SK-N-SH (cell line): ENCODE data around the gene ACSF3. TPM values are rescaled to one million over a fixed set of nuclear protein-coding genes. Genes with fewer than 3 reads are reported as not detected.

Experiments
- CTCF ChIA-PET: fragments of 300-600, 350-600 bp; formaldehyde crosslinking; extraction: SDS; loops from one replicate; lab custom pipeline; 2021; lab: Yijun Ruan, JAX
- POLR2A ChIA-PET: fragments of 350-600 bp; sonication (Branson Sonifier 250); formaldehyde crosslinking; extraction: SDS; loops from one replicate; lab custom pipeline; 2020; ENCODE audit warnings: antibody characterized with exemption, inconsistent platforms; lab: Yijun Ruan, JAX
- DNase-seq: peaks from one replicate; pipeline ENCODE4 v3.0.0; 2012
- H2AFZ ChIP-seq: fragments of 200-600 bp; sonication (generic); 2 replicates; pipeline ENCODE4 v1.8.1; 2016; ENCODE audit warnings: antibody characterized with exemption, mild to moderate bottlenecking, low read depth
- H3F3A ChIP-seq: fragments of 200-600 bp; sonication (generic); replicated peaks from 2 replicates; pipeline ENCODE3; 2016; ENCODE audit warnings: antibody characterized with exemption, mild to moderate bottlenecking; ENCODE audit not compliant: insufficient read depth
- H3K27ac ChIP-seq, 2 experiments: fragments of 200-500 bp in 1 of 2; fragments of 200-600 bp in 1 of 2; sonication (Bioruptor generic) in 1 of 2; sonication (generic), shearing (Covaris generic) in 1 of 2; 2 replicates each; pipeline versions ENCODE4 v1.5.1 to v1.6.1; 2014 to 2016; ENCODE audit warnings: low read depth in 2 of 2, inconsistent platforms in 1 of 2, low read length in 1 of 2, mild to moderate bottlenecking in 1 of 2, mixed read lengths in 1 of 2
- H3K27me3 ChIP-seq: fragments of 200-600 bp; sonication (generic), shearing (Covaris generic); 2 replicates; pipeline ENCODE4 v1.6.1; 2016; ENCODE audit warnings: mixed run types; ENCODE audit not compliant: insufficient read depth
- H3K36me3 ChIP-seq, 2 experiments: fragments of 200-500 bp in 1 of 2; fragments of 200-600 bp in 1 of 2; sonication (Bioruptor generic) in 1 of 2; sonication (generic) in 1 of 2; replicated peaks in 1 of 2; 2 replicates each; pipeline versions ENCODE3 to v1.5.1; 2014 to 2016; ENCODE audit warnings: low read length in 1 of 2, mild to moderate bottlenecking in 1 of 2; ENCODE audit not compliant: insufficient read depth in 2 of 2, control insufficient read depth in 1 of 2
- H3K4me1 ChIP-seq, 2 experiments: fragments of 200-500 bp in 1 of 2; fragments of 200-600 bp in 1 of 2; sonication (Bioruptor generic) in 1 of 2; sonication (generic), shearing (Covaris generic) in 1 of 2; 2 replicates each; pipeline versions ENCODE4 v1.5.1 to v1.6.1; 2014 to 2016; ENCODE audit warnings: low read depth in 1 of 2, low read length in 1 of 2, mixed run types in 1 of 2; ENCODE audit not compliant: insufficient read depth in 2 of 2, control insufficient read depth in 1 of 2
- H3K4me2 ChIP-seq: fragments of 200-600 bp; sonication (generic), shearing (Covaris generic); 2 replicates; pipeline ENCODE4 v1.6.1; 2017; ENCODE audit warnings: mixed run types
- H3K4me3 ChIP-seq, 2 experiments: fragments of 200-500 bp in 1 of 2; fragments of 200-600 bp in 1 of 2; sonication (Bioruptor generic) in 1 of 2; sonication (generic), shearing (Covaris generic) in 1 of 2; 2 replicates each; pipeline versions ENCODE4 v1.5.1 to v1.8.1; 2014 to 2016; ENCODE audit warnings: low read depth in 2 of 2, inconsistent platforms in 1 of 2, low read length in 1 of 2, mild to moderate bottlenecking in 1 of 2, mixed read lengths in 1 of 2, moderate library complexity in 1 of 2
- H3K79me2 ChIP-seq: fragments of 200-600 bp; sonication (generic); 2 replicates; pipeline ENCODE4 v1.8.1; 2017; ENCODE audit warnings: mild to moderate bottlenecking; ENCODE audit not compliant: insufficient read depth
- H3K9ac ChIP-seq: fragments of 200-600 bp; sonication (generic); 2 replicates; pipeline ENCODE4 v1.6.1; 2017; ENCODE audit warnings: mixed run types
- H3K9me2 ChIP-seq: fragments of 200-600 bp; sonication (generic); 2 replicates; pipeline ENCODE4 v1.6.1; 2017; ENCODE audit warnings: mixed run types
- H3K9me3 ChIP-seq: fragments of 200-600 bp; sonication (generic); 2 replicates; pipeline ENCODE4 v1.6.1; 2017; ENCODE audit warnings: mixed run types, mild to moderate bottlenecking, moderate library complexity
- H4K20me1 ChIP-seq: fragments of 200-600 bp; sonication (generic); 2 replicates; pipeline ENCODE4 v1.6.1; 2017; ENCODE audit warnings: mild to moderate bottlenecking, mixed run types; ENCODE audit not compliant: insufficient read depth
- CHD2 ChIP-seq: fragments of 150-350 bp; IDR thresholded peaks from 2 replicates; pipeline ENCODE4 v1.6.1; 2018; ENCODE audit warnings: low read length; ENCODE audit not compliant: partially characterized antibody
- ELF1 ChIP-seq: IDR thresholded peaks from 2 replicates; pipeline ENCODE4 v1.4.0; 2012
- EP300 ChIP-seq, 2 experiments: IDR thresholded peaks; 2 replicates each; pipeline versions ENCODE4 v1.4.0 to v1.6.1; 2012; ENCODE audit warnings: borderline replicate concordance in 1 of 2, low read depth in 1 of 2, low read length in 1 of 2
- GABPA ChIP-seq: IDR thresholded peaks from 2 replicates; pipeline ENCODE4 v1.4.0; 2012; ENCODE audit warnings: low read depth, mild to moderate bottlenecking
- GATA2 ChIP-seq: sonication (generic); formaldehyde crosslinking; IDR thresholded peaks from 2 replicates; pipeline ENCODE4 v1.5.0; 2020; ENCODE audit warnings: mild to moderate bottlenecking, missing genetic modification reagents
- IRF3 ChIP-seq: fragments of 150-350 bp; IDR thresholded peaks from 2 replicates; pipeline ENCODE4 v1.6.1; 2016; ENCODE audit warnings: mild to moderate bottlenecking, low read depth, low read length
- MEF2A ChIP-seq: IDR thresholded peaks from 2 replicates; pipeline ENCODE4 v1.4.0; 2012; ENCODE audit warnings: low read depth, borderline replicate concordance
- NFIC ChIP-seq: IDR thresholded peaks from 2 replicates; pipeline ENCODE4 v1.4.0; 2012; ENCODE audit warnings: borderline replicate concordance
- POLR2AphosphoS5 ChIP-seq: IDR thresholded peaks from 2 replicates; pipeline ENCODE4 v1.6.1; 2012; ENCODE audit warnings: low read depth, low read length
- RFX5 ChIP-seq: IDR thresholded peaks from 2 replicates; pipeline ENCODE4 v1.6.1; 2012; ENCODE audit warnings: mild to moderate bottlenecking, improper control_type of control experiment, low read length
- RXRA ChIP-seq: IDR thresholded peaks from 2 replicates; pipeline ENCODE4 v1.4.0; 2012; ENCODE audit warnings: low read depth, mild to moderate bottlenecking, borderline replicate concordance
- SIN3A ChIP-seq: IDR thresholded peaks from 2 replicates; pipeline ENCODE4 v1.6.1; 2012; ENCODE audit warnings: low read depth, mild to moderate bottlenecking, low read length, moderate library complexity, borderline replicate concordance
- TAF1 ChIP-seq: IDR thresholded peaks from 2 replicates; pipeline ENCODE4 v1.6.1; 2012; ENCODE audit warnings: low read depth, mild to moderate bottlenecking, low read length, moderate library complexity, borderline replicate concordance
- TCF12 ChIP-seq: IDR thresholded peaks from 2 replicates; pipeline ENCODE4 v1.4.0; 2012
- TEAD4 ChIP-seq: IDR thresholded peaks from 2 replicates; pipeline ENCODE4 v1.4.0; 2012; ENCODE audit warnings: mild to moderate bottlenecking, borderline replicate concordance; ENCODE audit not compliant: insufficient read depth
- YY1 ChIP-seq: IDR thresholded peaks from 2 replicates; pipeline ENCODE4 v1.4.0; 2012; ENCODE audit warnings: low read depth, mild to moderate bottlenecking
- WGBS: methylation state at CpG from one replicate; pipeline ENCODE4 v1.1.6; 2017; ENCODE audit warnings: low lambda C conversion rate; 5-methylcytosine and 5-hydroxymethylcytosine counted together
- polyA plus RNA-seq, 3 experiments: library from polyadenylated mRNA; depleted of rRNA; stranded (reverse); fragments of >200 nt; gene quantifications; 2 replicates each; pipeline ENCODE4 v1.2.3, GENCODE V29; 2012
- TF ChIP-seq, protein P1 (sequence below): IDR thresholded peaks from 2 replicates; pipeline ENCODE4 v1.6.1; 2012; ENCODE audit warnings: mild to moderate bottlenecking, low read depth, low read length, moderate library complexity
- TF ChIP-seq, protein P2 (sequence below): fragments of 150-350 bp; IDR thresholded peaks from 2 replicates; pipeline ENCODE4 v1.6.1; 2017; ENCODE audit warnings: antibody characterized with exemption, low read length, low read depth, borderline replicate concordance
- TF ChIP-seq, protein P3 (sequence below): fragments of 200-600 bp; sonication (generic); IDR thresholded peaks from 2 replicates; pipeline ENCODE4 v1.6.1; 2017; ENCODE audit warnings: antibody characterized with exemption, mild to moderate bottlenecking, moderate library complexity

ACSF3 gene
- polyA plus RNA-seq, 1 of the 3 experiments (the other 2 are of a cell fraction), result 18.8 TPM

DNA sequence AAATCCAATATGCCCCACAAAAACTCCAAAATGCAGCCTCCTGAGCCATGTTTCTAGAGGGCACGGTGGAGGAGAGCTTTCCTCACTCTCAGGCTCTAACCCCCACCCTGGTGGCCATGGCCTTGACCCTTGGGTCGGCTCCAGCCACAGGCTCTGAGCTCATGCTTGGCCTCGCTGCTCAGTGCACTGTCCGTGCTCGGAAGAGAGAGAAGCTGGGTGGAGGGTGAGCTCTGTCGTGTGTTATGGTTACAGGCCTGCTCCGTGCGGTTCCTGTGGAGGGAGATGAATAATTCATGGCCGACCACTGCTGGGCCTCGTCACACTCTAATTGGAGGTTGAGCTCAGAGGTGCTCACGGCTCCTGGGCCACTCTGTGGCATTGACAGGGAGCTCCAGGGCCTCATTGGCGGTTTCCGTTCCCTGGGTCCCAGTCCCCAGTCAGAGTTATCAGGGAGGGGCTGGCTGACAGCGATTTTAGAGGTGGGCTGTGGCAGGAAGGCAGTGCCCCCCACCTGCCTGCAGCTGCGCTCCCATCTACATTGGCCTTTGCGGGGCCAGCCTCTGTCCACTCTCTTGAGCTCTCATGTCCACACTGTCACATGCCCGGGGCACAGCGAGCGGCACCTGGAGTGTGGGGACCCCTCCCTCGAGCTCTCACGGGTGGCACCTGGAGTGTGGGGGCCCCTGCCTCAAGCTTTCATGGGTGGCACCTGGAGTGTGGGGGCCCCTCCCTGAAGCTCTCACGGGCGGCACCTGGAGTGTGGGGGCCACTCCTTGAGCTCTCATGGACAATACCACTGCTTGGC, 24.9 kb downstream of the ACSF3 start:
- no peaks in the 10 kb centered on the region for H3F3A ChIP-seq

More for the DNA sequence above, 24.9 kb downstream of the ACSF3 start:
- H3K27ac ChIP-seq, result no peak overlapping the region
- H3K27me3 ChIP-seq, result no peaks in the 10 kb centered on the region
- ChIA-PET POLR2A (no interaction called here), CTCF (no interaction called here)
- H3K4me2 ChIP-seq, result no peak overlapping the region
- H4K20me1 ChIP-seq, result no peaks in the 10 kb centered on the region
- H3K79me2 ChIP-seq, result no peaks in the 10 kb centered on the region
- no peak for DNase-seq
- H3K36me3 ChIP-seq, result peaks cover 0 to 71% of the 10 kb centered on the region in 2 experiments
- no peaks in the 10 kb centered on the region for H3K4me1 ChIP-seq
- no peaks in the 10 kb centered on the region for H3K9me2 ChIP-seq
- H3K9me3 ChIP-seq, result no peaks in the 10 kb centered on the region
- no peak overlapping the region for H2AFZ ChIP-seq
- TF ChIP-seq GATA2 (no peak), GABPA (no peak), TAF1 (no peak), ELF1 (no peak), RXRA (no peak), NFIC (no peak), MEF2A (no peak), IRF3 (no peak), YY1 (no peak), RFX5 (no peak), TEAD4 (no peak), POLR2AphosphoS5 (no peak), SIN3A (no peak), EP300 (IDR thresholded peaks at IDR 0.05; ENCODE audit: borderline replicate concordance in 1 of 2, low read depth in 1 of 2, low read length in 1 of 2) (no peak), CHD2 (no peak), TCF12 (no peak)
- TF ChIP-seq, protein P1, sequence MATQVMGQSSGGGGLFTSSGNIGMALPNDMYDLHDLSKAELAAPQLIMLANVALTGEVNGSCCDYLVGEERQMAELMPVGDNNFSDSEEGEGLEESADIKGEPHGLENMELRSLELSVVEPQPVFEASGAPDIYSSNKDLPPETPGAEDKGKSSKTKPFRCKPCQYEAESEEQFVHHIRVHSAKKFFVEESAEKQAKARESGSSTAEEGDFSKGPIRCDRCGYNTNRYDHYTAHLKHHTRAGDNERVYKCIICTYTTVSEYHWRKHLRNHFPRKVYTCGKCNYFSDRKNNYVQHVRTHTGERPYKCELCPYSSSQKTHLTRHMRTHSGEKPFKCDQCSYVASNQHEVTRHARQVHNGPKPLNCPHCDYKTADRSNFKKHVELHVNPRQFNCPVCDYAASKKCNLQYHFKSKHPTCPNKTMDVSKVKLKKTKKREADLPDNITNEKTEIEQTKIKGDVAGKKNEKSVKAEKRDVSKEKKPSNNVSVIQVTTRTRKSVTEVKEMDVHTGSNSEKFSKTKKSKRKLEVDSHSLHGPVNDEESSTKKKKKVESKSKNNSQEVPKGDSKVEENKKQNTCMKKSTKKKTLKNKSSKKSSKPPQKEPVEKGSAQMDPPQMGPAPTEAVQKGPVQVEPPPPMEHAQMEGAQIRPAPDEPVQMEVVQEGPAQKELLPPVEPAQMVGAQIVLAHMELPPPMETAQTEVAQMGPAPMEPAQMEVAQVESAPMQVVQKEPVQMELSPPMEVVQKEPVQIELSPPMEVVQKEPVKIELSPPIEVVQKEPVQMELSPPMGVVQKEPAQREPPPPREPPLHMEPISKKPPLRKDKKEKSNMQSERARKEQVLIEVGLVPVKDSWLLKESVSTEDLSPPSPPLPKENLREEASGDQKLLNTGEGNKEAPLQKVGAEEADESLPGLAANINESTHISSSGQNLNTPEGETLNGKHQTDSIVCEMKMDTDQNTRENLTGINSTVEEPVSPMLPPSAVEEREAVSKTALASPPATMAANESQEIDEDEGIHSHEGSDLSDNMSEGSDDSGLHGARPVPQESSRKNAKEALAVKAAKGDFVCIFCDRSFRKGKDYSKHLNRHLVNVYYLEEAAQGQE, result no peak
- TF ChIP-seq, protein P2, sequence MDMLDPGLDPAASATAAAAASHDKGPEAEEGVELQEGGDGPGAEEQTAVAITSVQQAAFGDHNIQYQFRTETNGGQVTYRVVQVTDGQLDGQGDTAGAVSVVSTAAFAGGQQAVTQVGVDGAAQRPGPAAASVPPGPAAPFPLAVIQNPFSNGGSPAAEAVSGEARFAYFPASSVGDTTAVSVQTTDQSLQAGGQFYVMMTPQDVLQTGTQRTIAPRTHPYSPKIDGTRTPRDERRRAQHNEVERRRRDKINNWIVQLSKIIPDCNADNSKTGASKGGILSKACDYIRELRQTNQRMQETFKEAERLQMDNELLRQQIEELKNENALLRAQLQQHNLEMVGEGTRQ, result no peak
- TF ChIP-seq, protein P3, sequence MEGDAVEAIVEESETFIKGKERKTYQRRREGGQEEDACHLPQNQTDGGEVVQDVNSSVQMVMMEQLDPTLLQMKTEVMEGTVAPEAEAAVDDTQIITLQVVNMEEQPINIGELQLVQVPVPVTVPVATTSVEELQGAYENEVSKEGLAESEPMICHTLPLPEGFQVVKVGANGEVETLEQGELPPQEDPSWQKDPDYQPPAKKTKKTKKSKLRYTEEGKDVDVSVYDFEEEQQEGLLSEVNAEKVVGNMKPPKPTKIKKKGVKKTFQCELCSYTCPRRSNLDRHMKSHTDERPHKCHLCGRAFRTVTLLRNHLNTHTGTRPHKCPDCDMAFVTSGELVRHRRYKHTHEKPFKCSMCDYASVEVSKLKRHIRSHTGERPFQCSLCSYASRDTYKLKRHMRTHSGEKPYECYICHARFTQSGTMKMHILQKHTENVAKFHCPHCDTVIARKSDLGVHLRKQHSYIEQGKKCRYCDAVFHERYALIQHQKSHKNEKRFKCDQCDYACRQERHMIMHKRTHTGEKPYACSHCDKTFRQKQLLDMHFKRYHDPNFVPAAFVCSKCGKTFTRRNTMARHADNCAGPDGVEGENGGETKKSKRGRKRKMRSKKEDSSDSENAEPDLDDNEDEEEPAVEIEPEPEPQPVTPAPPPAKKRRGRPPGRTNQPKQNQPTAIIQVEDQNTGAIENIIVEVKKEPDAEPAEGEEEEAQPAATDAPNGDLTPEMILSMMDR, result no peak
- no peak overlapping the region for H3K4me3 ChIP-seq
- WGBS, result 89% methylated on average over 9 of the region's 23 CpGs
- H3K9ac ChIP-seq, result no peak overlapping the region
